22Rv1 (cell line): ENCODE data around the gene PRDM15.

Experiments
- ZFX ChIP-seq: fragments of 450-650 bp; IDR thresholded peaks from 2 replicates; pipeline ENCODE4 v1.6.1; 2017; ENCODE audit warnings: antibody characterized with exemption, borderline replicate concordance
- TF ChIP-seq, protein P1 (sequence below): fragments of 450-650 bp; IDR thresholded peaks from 2 replicates; pipeline ENCODE4 v1.5.1; 2017; ENCODE audit warnings: mild to moderate bottlenecking

DNA sequence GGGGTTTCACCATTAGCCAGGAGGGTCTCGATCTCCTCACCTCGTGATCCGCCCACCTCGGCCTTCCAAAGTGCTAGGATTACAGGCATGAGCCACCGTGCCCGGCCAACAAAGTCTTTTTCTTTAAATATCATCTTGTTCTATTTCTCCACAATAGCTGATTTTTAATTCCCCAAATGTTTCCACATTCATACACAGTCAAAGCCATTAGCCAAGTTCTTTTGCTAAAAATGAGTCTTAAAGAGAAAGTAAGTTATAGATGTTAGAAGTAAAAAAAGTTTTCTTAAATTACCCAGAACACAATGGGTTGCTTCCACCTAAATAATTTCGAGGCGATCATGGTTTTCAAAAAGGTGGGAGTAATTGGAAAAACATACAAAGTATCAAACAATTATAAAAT, 44.0 kb upstream of the PRDM15 start:
- TF ChIP-seq, protein P1, sequence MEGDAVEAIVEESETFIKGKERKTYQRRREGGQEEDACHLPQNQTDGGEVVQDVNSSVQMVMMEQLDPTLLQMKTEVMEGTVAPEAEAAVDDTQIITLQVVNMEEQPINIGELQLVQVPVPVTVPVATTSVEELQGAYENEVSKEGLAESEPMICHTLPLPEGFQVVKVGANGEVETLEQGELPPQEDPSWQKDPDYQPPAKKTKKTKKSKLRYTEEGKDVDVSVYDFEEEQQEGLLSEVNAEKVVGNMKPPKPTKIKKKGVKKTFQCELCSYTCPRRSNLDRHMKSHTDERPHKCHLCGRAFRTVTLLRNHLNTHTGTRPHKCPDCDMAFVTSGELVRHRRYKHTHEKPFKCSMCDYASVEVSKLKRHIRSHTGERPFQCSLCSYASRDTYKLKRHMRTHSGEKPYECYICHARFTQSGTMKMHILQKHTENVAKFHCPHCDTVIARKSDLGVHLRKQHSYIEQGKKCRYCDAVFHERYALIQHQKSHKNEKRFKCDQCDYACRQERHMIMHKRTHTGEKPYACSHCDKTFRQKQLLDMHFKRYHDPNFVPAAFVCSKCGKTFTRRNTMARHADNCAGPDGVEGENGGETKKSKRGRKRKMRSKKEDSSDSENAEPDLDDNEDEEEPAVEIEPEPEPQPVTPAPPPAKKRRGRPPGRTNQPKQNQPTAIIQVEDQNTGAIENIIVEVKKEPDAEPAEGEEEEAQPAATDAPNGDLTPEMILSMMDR, result no peak
- TF ChIP-seq ZFX, result no peak
